IMR-90 (cell line): ENCODE data around the gene NLRX1.

ENCODE experiments used
- FOS ChIP-seq: fragments of 150-350 bp; IDR thresholded peaks from 2 replicates; pipeline ENCODE4 v1.6.1; 2016; ENCODE audit warnings: low read depth, low read length
- TF ChIP-seq, protein P1 (sequence below): conservative IDR thresholded peaks from 2 replicates; pipeline ENCODE4 v1.5.1; 2012; ENCODE audit warnings: mild to moderate bottlenecking, low read depth, low read length, improper control_type of control experiment
- TF ChIP-seq, protein P2 (sequence below): fragments of 150-350 bp; IDR thresholded peaks from 2 replicates; pipeline ENCODE4 v1.6.1; 2017; ENCODE audit warnings: mild to moderate bottlenecking, antibody characterized with exemption, low read length, low read depth

DNA sequence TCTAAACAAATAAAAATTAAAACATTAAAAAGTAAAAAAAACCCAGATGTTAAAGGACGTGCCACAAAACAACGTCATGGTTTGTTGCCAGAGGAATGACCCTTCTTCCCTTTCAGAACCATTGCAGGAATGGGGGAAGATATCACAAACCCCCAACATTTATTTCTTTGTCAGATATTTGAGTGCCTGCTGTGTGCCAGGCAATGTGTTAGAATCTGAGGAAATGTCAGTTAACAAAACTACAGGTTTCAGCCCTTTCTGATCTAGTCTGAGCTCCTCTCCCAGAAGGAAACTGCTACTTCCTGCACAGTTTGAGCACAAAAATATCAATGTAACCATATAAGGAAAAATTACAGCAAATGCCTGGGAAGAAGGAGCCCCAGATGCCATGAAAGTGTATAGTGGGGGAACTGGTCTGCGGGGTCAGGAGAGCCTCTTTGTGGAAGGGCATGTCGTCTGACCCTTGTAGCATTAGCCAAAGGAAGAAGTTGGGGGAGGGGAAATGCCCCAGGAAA is 9.7 kb downstream of the NLRX1 start:
- no peak for TF ChIP-seq FOS
- TF ChIP-seq, protein P1, sequence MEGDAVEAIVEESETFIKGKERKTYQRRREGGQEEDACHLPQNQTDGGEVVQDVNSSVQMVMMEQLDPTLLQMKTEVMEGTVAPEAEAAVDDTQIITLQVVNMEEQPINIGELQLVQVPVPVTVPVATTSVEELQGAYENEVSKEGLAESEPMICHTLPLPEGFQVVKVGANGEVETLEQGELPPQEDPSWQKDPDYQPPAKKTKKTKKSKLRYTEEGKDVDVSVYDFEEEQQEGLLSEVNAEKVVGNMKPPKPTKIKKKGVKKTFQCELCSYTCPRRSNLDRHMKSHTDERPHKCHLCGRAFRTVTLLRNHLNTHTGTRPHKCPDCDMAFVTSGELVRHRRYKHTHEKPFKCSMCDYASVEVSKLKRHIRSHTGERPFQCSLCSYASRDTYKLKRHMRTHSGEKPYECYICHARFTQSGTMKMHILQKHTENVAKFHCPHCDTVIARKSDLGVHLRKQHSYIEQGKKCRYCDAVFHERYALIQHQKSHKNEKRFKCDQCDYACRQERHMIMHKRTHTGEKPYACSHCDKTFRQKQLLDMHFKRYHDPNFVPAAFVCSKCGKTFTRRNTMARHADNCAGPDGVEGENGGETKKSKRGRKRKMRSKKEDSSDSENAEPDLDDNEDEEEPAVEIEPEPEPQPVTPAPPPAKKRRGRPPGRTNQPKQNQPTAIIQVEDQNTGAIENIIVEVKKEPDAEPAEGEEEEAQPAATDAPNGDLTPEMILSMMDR: no peak
- TF ChIP-seq, protein P2, sequence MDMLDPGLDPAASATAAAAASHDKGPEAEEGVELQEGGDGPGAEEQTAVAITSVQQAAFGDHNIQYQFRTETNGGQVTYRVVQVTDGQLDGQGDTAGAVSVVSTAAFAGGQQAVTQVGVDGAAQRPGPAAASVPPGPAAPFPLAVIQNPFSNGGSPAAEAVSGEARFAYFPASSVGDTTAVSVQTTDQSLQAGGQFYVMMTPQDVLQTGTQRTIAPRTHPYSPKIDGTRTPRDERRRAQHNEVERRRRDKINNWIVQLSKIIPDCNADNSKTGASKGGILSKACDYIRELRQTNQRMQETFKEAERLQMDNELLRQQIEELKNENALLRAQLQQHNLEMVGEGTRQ: no peak
